Tibial artery (tissue), 4 donors: ENCODE results near the gene SERAC1.
"Not testable (repeated sequence)": the region's sequence is repeated elsewhere in the genome, so short reads cannot be mapped to it uniquely, and the experiment has no call there.

Source experiments
- DNase-seq, 2 donors: peaks; one replicate each; pipeline ENCODE4 v3.0.0-alpha.2; 2019
- H3K27ac ChIP-seq, 2 donors: fragments of 200-600 bp; sonication (generic) in 1 of 2; 1 replicate in 1 of 2; 2 replicates in 1 of 2; pipeline ENCODE4 v1.5.1; 2018 to 2019; ENCODE audit warnings: mild to moderate bottlenecking in 1 of 2
- H3K27me3 ChIP-seq, 2 donors: fragments of 200-600 bp; sonication (generic) in 1 of 2; one replicate each; pipeline versions ENCODE4 v1.5.1 to v1.6.0; 2016 to 2019
- H3K36me3 ChIP-seq, 3 donors: fragments of 200-600 bp; sonication (generic) in 2 of 3; one replicate each; pipeline ENCODE4 v1.5.1; 2016 to 2019; ENCODE audit warnings: mild to moderate bottlenecking in 2 of 3
- H3K4me1 ChIP-seq, 4 donors: fragments of 200-600 bp; sonication (generic) in 2 of 4; 1 replicate in 3 of 4; 2 replicates in 1 of 4; pipeline ENCODE4 v1.5.1; 2016 to 2019
- H3K4me3 ChIP-seq, 2 donors: fragments of 200-600 bp; sonication (generic) in 1 of 2; 1 replicate in 1 of 2; 2 replicates in 1 of 2; pipeline ENCODE4 v1.5.1; 2018 to 2019; ENCODE audit warnings: mild to moderate bottlenecking in 2 of 2
- H3K9me3 ChIP-seq, 3 donors: fragments of 200-600 bp; sonication (generic) in 1 of 3; one replicate each; pipeline ENCODE4 v1.5.1; 2016 to 2019
- intact Hi-C: fragments of 100-400 bp; cut with DNase I; formaldehyde crosslinking; loops from one replicate; pipeline ENCODE4 v1.15.0; 2023; ENCODE audit warnings: low total_unique reads
- TF ChIP-seq, protein P1 (sequence below), 2 experiments: fragments of 200-600 bp in 1 of 2; fragments of 450-650 bp in 1 of 2; IDR thresholded peaks; one replicate each; pipeline ENCODE4 v1.5.1; 2017 to 2019; ENCODE audit warnings: antibody characterized with exemption in 2 of 2, mild to moderate bottlenecking in 1 of 2, moderate library complexity in 1 of 2

The SERAC1 gene

DNA sequence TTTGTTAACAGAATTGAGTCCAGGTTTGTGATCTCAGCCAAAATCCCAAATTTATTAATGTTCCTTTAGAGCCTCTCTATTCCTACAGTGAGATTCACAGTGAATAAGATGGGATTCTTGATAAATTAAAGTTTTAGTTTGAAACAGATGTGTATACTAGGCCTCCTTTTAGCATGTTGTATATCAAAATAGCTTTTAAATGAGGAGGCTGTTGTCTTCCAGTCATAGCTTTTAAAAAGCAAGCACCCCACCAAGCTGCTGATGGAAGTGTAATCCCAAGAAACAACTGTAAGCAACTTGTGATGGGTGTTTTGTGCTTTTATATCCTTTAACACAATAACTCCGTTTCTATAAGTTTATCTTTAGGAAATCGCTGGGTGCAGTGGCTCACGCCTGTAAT is 7.0 kb upstream of the SERAC1 start:
- no peak overlapping the region for H3K4me3 ChIP-seq
- no peaks in the 10 kb centered on the region for H3K9me3 ChIP-seq
- H3K27ac ChIP-seq: peak overlapping the region; percentile 33 to 54
- intact Hi-C loops: no loop called here
- no peaks in the 10 kb centered on the region for H3K36me3 ChIP-seq
- H3K4me1 ChIP-seq: peaks cover 0 to 50% (median 31%) of the 10 kb centered on the region in 4 donors
- no peak for DNase-seq
- no peaks in the 10 kb centered on the region for H3K27me3 ChIP-seq
- TF ChIP-seq, protein P1, sequence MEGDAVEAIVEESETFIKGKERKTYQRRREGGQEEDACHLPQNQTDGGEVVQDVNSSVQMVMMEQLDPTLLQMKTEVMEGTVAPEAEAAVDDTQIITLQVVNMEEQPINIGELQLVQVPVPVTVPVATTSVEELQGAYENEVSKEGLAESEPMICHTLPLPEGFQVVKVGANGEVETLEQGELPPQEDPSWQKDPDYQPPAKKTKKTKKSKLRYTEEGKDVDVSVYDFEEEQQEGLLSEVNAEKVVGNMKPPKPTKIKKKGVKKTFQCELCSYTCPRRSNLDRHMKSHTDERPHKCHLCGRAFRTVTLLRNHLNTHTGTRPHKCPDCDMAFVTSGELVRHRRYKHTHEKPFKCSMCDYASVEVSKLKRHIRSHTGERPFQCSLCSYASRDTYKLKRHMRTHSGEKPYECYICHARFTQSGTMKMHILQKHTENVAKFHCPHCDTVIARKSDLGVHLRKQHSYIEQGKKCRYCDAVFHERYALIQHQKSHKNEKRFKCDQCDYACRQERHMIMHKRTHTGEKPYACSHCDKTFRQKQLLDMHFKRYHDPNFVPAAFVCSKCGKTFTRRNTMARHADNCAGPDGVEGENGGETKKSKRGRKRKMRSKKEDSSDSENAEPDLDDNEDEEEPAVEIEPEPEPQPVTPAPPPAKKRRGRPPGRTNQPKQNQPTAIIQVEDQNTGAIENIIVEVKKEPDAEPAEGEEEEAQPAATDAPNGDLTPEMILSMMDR (IDR thresholded peaks at IDR 0.05): no peak

DNA sequence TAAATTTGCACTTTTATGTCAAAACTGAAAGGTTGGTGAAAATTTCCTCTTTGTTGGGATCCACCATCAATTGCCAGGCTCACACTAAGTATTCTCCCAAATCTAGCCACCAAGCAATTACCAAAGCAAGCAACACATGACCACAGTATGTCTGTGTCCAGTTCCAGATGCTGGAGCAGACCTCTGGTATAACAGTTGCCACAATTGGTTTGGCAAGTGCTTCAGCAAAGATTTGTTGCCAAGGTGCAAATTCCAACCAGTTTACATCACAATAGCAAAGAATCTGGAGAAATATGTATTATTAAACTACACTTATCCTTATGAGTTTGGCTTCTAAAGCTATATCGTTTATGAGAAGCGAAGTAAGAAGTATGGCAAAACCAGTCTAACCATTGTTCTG is 6.5 kb upstream of the SERAC1 start:
- intact Hi-C loops: no loop called here
- Histone ChIP-seq H3K9me3 (no peaks in the 10 kb centered on the region), H3K27me3 (no peaks in the 10 kb centered on the region), H3K4me1 (peaks cover 0 to 55% (median 34%) of the 10 kb centered on the region in 4 donors), H3K4me3 (no peak overlapping the region), H3K36me3 (no peaks in the 10 kb centered on the region), H3K27ac (peak overlapping the region; percentile 33 to 54)
- DNase-seq: peak in 1 of 2 donors; percentile 34
- TF ChIP-seq, protein P1 (IDR thresholded peaks at IDR 0.05): no peak

DNA sequence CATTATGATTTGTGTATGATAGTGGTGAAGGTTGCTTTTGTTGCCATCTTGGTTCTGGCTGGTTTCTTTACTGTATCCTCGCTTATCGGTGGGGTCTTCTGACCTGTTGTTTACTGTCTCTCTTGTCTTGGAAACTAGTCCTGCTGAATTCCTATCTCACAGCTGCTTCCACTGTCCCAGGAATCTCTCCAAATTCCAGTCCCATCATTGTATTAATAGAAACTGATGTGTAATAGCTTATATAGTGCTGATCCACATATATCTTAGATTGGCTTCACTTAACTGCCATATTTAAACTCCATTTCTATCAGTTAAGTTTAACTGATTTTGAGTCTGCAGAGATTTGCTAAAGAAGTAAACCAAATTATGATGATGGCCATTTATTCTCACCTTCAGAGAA is 6.0 kb upstream of the SERAC1 start:
- no peak for DNase-seq
- H3K36me3 ChIP-seq: no peaks in the 10 kb centered on the region
- H3K9me3 ChIP-seq: no peaks in the 10 kb centered on the region
- intact Hi-C loops: no loop called here
- peaks cover 0 to 56% (median 34%) of the 10 kb centered on the region in 4 donors for H3K4me1 ChIP-seq
- H3K27ac ChIP-seq: peak overlapping the region; percentile 3 to 54
- no peaks in the 10 kb centered on the region for H3K27me3 ChIP-seq
- TF ChIP-seq, protein P1 (IDR thresholded peaks at IDR 0.05): no peak
- H3K4me3 ChIP-seq: no peak overlapping the region

DNA sequence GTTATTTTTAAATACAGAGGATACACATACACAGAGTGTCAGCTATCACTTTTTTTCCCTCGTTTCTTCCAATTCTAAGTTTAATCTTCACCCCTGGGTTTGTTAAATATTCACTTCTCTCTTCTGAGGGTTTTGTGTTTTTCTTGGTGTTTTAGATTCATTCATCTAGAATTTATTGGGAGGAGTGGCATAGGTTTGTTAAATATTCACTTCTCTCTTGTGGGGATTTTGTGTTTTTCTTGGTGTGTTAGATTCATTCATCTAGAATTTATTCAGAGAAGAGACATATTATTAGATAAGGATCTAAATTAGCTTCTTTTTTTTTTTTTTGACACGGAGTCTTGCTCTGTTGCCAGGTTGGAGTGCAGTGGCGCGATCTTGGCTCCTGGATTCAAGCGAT is 3.9 kb upstream of the SERAC1 start:
- intact Hi-C loops: no loop called here
- no peak for DNase-seq
- H3K4me1 ChIP-seq: peaks cover 0 to 63% (median 36%) of the 10 kb centered on the region in 4 donors
- TF ChIP-seq, protein P1 (IDR thresholded peaks at IDR 0.05): no peak
- H3K4me3 ChIP-seq: no peak overlapping the region
- H3K27ac ChIP-seq: peak overlapping the region; percentile 56 to 70
- no peaks in the 10 kb centered on the region for H3K36me3 ChIP-seq
- H3K9me3 ChIP-seq: no peaks in the 10 kb centered on the region
- H3K27me3 ChIP-seq: no peaks in the 10 kb centered on the region

DNA sequence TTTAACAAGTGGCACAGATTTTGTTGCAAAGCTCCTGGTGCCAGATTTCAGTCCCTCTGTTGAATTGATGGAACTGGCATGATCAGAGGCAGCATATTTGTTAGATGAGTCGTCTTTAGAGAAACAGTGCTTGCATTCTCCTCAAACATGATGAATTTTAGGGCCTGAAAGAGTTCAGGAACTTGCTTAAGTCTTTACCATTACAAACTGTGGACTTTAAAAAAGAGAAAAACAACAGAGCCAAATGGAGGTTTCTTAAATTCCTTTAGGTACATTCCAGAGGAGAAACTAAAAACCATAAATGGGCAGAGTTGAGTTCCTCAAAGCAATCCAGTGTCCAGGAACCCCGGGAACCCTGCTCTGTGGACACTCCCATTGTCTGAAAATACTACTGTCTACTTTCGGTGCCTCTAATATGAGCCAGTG is 2.6 kb upstream of the SERAC1 start:
- Histone ChIP-seq H3K9me3 (no peaks in the 10 kb centered on the region), H3K27me3 (no peaks in the 10 kb centered on the region), H3K36me3 (no peaks in the 10 kb centered on the region), H3K4me3 (peak overlapping the region in 1 of 2 donors; percentile 3), H3K4me1 (peaks cover 0 to 76% (median 39%) of the 10 kb centered on the region in 4 donors), H3K27ac (peak overlapping the region; percentile 56 to 70)
- no peak for DNase-seq
- TF ChIP-seq, protein P1 (IDR thresholded peaks at IDR 0.05): no peak
- intact Hi-C loops: no loop called here

DNA sequence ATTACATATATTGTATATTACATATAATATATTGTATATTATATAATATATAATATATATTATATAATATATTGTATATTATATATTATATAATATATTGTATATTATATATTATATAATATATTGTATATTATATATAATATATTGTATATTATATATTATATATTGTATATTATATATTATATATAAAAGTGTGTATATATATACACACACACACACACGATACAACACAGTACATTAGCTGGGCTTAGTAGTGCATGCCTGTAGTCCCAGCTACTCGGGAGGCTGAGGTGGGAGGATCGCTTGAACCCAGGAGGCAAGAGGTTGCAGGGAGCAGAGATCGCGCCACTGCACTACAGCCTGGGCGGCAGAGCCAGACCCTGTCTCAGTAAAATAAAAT is 1.6 kb upstream of the SERAC1 start:
- H3K36me3 ChIP-seq, H3K4me3 ChIP-seq, DNase-seq, intact Hi-C loops, H3K27me3 ChIP-seq, H3K9me3 ChIP-seq: not testable (repeated sequence)
- Histone ChIP-seq H3K4me1 (peaks cover 0 to 71% (median 31%) of the 10 kb centered on the region in 4 donors), H3K27ac (peak overlapping the region; percentile 56 to 70)
